ENCODE measurements around the gene SCMH1. TPM values are rescaled to one million over a fixed set of nuclear protein-coding genes. Genes with fewer than 3 reads are reported as not detected.

SCMH1 gene
- total RNA-seq, 1 experiment from 2014 or later, result 16.5 TPM

DNA sequence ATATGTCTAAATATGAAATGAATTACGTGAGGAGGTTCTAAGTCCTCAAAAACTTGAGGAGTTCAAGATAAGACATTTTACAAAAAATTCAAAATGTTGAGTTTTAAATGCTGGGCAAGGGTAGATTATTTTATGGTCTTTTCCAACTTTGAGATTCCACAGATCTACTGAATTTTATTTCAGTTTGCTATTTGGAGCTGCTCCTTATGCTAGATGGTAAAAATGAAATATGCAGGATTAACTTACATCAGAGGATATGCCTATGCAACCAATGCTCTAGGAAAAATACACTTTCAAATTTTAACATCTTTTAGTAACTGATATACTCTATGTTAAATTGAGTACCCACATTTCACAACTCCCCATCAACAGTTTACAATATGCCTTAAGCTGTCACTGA is 83.1 kb downstream of the SCMH1 start:
- Histone ChIP-seq H3K4me2 (ENCODE audit: insufficient read depth, insufficient read length, low read length) (no peak overlapping the region), H3T11ph (ENCODE audit: low read length) (no peak overlapping the region), H3K79me1 (ENCODE audit: insufficient read depth, low read depth, low read length, poor library complexity, severe bottlenecking) (no peaks in the 10 kb centered on the region), H2BK5ac (ENCODE audit: insufficient read length, low read length) (no peak overlapping the region), H2AK5ac (ENCODE audit: insufficient read length, low read length) (no peak overlapping the region), H3K23ac (ENCODE audit: insufficient read length, low read depth, low read length) (no peak overlapping the region), H3K4me1 (ENCODE audit: insufficient read depth, low read length) (no peaks in the 10 kb centered on the region), H4K91ac (ENCODE audit: insufficient read length, low read depth, low read length) (no peak overlapping the region), H4K5ac (ENCODE audit: insufficient read length, low read depth, low read length) (no peak overlapping the region), H2BK20ac (ENCODE audit: low read depth, low read length, poor library complexity, severe bottlenecking) (no peak overlapping the region), H2BK12ac (ENCODE audit: insufficient read length, low read depth, low read length) (no peak overlapping the region), H3K27ac (ENCODE audit: insufficient read length, low read depth, low read length) (no peak overlapping the region), H4K20me1 (ENCODE audit: control insufficient read depth, insufficient read depth, insufficient read length) (no peaks in the 10 kb centered on the region), H3K9ac (ENCODE audit: extremely low read depth, insufficient read length, low read length) (no peak overlapping the region), H2BK120ac (ENCODE audit: low read depth, low read length, poor library complexity, severe bottlenecking) (no peak overlapping the region), H3K23me2 (ENCODE audit: insufficient read length, low read depth, low read length, poor library complexity, severe bottlenecking) (no peaks in the 10 kb centered on the region), H3K4ac (ENCODE audit: low read depth, low read length) (no peak overlapping the region), H3K9me3 (ENCODE audit: control insufficient read depth, low read depth, low read length) (no peaks in the 10 kb centered on the region), H2BK15ac (ENCODE audit: low read depth, low read length) (no peak overlapping the region), H3K56ac (ENCODE audit: insufficient read length, low read depth, low read length) (no peak overlapping the region), H3K18ac (ENCODE audit: insufficient read length, low read depth, low read length) (no peak overlapping the region), H3K79me2 (ENCODE audit: insufficient read depth, low read length) (no peaks in the 10 kb centered on the region), H2AFZ (ENCODE audit: low read length) (no peak overlapping the region), H4K8ac (replicated peaks; ENCODE audit: insufficient read length, low read depth, low read length) (no peak overlapping the region), H3K27me3 (ENCODE audit: insufficient read depth, low read length) (no peaks in the 10 kb centered on the region), H3K14ac (ENCODE audit: insufficient read depth, low read length) (no peak overlapping the region)
- H3K27ac Mint-ChIP-seq, result no peak overlapping the region
- DNase-seq, result no peak
- H3K27me3 Mint-ChIP-seq (ENCODE audit: low read depth), result no peaks in the 10 kb centered on the region
- TF ChIP-seq, protein P1, sequence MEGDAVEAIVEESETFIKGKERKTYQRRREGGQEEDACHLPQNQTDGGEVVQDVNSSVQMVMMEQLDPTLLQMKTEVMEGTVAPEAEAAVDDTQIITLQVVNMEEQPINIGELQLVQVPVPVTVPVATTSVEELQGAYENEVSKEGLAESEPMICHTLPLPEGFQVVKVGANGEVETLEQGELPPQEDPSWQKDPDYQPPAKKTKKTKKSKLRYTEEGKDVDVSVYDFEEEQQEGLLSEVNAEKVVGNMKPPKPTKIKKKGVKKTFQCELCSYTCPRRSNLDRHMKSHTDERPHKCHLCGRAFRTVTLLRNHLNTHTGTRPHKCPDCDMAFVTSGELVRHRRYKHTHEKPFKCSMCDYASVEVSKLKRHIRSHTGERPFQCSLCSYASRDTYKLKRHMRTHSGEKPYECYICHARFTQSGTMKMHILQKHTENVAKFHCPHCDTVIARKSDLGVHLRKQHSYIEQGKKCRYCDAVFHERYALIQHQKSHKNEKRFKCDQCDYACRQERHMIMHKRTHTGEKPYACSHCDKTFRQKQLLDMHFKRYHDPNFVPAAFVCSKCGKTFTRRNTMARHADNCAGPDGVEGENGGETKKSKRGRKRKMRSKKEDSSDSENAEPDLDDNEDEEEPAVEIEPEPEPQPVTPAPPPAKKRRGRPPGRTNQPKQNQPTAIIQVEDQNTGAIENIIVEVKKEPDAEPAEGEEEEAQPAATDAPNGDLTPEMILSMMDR (conservative IDR thresholded peaks at IDR 0.05), result no peak
- H3K4me3 Mint-ChIP-seq, result no peak overlapping the region
- H3K9me3 Mint-ChIP-seq, result no peaks in the 10 kb centered on the region
- H3K36me3 Mint-ChIP-seq (ENCODE audit: insufficient read depth in 1 of 3, low read depth in 3 of 3), result no peaks in the 10 kb centered on the region
- H3K4me1 Mint-ChIP-seq, result peaks cover 0 to 3% of the 10 kb centered on the region in 2 experiments; a peak in 2 of 4 replicates
- no CpG with 5 or more reads among the region's 1 CpG for WGBS (ENCODE audit: extremely low coverage, insufficient read length, low lambda C conversion rate)

Data from H9 (cell line).